ENCODE measurements around the gene FOXL2.
A peak's percentile ranks its signal among the peaks of the same experiment; 100 is the strongest.

Gene FOXL2

GRCh38 chr3:138945709-138946662, 951 bp downstream of the FOXL2 start:
- peak; percentile 42 for DNase-seq (ENCODE audit: low read depth, low spot score)

GRCh38 chr3:138944929-138945708, 1.8 kb downstream of the FOXL2 start:
- DNase-seq (ENCODE audit: low read depth, low spot score), result peak; percentile 39

- DNase-seq (ENCODE audit: low read depth, low spot score), result no peak
Measured at GRCh38 chr3:138944654-138944928, 2.3 kb downstream of the FOXL2 start.

- DNase-seq (ENCODE audit: low read depth, low spot score), result peak; percentile 33
Measured at GRCh38 chr3:138943724-138944653, 2.9 kb downstream of the FOXL2 start.

GRCh38 chr3:138942861-138943623, 3.9 kb downstream of the FOXL2 start:
- peak; percentile 30 for DNase-seq (ENCODE audit: low read depth, low spot score)

- DNase-seq (ENCODE audit: low read depth, low spot score), result no peak
Measured at GRCh38 chr3:138942271-138942670, 4.7 kb downstream of the FOXL2 start.

GRCh38 chr3:138941259-138941885, 5.6 kb downstream of the FOXL2 start:
- peak; percentile 54 for DNase-seq (ENCODE audit: low read depth, low spot score)

GRCh38 chr3:138940446-138940845, 6.5 kb downstream of the FOXL2 start:
- no peak for DNase-seq (ENCODE audit: low read depth, low spot score)

GRCh38 chr3:138939561-138940241, 7.2 kb downstream of the FOXL2 start:
- DNase-seq (ENCODE audit: low read depth, low spot score), result no peak

- DNase-seq (ENCODE audit: low read depth, low spot score), result no peak
Measured at GRCh38 chr3:138938877-138939560, 7.9 kb downstream of the FOXL2 start.

- DNase-seq (ENCODE audit: low read depth, low spot score), result peak; percentile 11
Measured at GRCh38 chr3:138938056-138938876, 8.7 kb downstream of the FOXL2 start.

GRCh38 chr3:138937690-138938055, 9.3 kb downstream of the FOXL2 start:
- no peak for DNase-seq (ENCODE audit: low read depth, low spot score)

GRCh38 chr3:138936741-138937689, 9.9 kb downstream of the FOXL2 start:
- peak; percentile 15 for DNase-seq (ENCODE audit: low read depth, low spot score)

- peak; percentile 90 for DNase-seq (ENCODE audit: low read depth, low spot score)
Measured at GRCh38 chr3:138935863-138936740, 10.8 kb downstream of the FOXL2 start.

GRCh38 chr3:138935505-138935862, 11.5 kb downstream of the FOXL2 start:
- DNase-seq (ENCODE audit: low read depth, low spot score), result no peak

- DNase-seq (ENCODE audit: low read depth, low spot score), result no peak
Measured at GRCh38 chr3:138933981-138934691, 12.8 kb downstream of the FOXL2 start.
